Measurements from ENCODE around the gene FXYD6. TPM values are rescaled to one million over a fixed set of nuclear protein-coding genes. Genes with fewer than 3 reads are reported as not detected.
"Not testable (repeated sequence)": the region's sequence is repeated elsewhere in the genome, so short reads cannot be mapped to it uniquely, and the experiment has no call there.

The FXYD6 gene, protein sequence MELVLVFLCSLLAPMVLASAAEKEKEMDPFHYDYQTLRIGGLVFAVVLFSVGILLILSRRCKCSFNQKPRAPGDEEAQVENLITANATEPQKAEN
- 1.4 TPM for polyA plus RNA-seq (2013, experiment 1 of 2; ENCODE audit: insufficient read length)
- 0.83 TPM for polyA plus RNA-seq (2013, experiment 2 of 2; ENCODE audit: insufficient read length)

DNA sequence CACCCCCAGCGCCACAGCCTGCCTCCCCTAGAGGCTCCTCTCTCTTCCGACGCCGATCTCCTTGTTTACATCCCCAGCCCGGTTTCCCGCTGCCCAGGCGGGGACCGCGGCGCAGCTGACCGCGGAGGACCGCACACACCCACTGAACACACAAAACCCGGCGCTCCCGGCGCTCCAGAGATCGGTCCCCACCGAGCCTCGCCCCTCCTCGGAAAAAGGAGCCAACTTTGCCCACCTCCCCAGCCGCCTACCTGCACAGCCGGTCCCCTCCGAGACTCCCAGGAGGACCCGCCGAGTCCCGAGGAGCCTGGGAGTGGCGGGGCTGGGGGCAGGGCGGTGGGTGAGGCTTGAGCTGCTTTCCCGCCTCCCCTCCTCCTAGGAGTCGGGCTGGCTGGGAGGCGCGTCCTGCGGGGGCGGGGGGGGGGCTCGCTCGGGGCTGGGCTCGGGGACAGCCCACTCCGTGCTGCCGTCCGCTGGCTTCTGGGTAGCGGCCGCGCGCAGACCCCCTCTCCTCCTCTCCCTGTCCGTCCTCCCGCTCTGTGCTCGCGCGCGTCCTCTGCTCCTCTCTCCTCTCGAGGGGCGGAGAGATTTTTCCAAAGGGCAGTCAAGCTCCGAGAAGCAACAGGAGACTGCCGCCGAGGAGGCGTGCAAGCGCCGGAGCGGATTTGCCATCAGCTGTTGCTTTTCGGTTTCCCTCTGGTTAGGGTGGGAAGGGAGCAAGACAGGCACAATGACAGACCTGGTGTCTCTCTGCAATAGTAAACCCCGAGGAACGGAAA lies at the start of gene FXYD6:
Gene FXYD6 (minus strand): TSS at position 318 of the 779 bp plus-strand sequence. CDS start 33,882 bp downstream, outside the sequence.
- peak; percentile 21 for DNase-seq

DNA sequence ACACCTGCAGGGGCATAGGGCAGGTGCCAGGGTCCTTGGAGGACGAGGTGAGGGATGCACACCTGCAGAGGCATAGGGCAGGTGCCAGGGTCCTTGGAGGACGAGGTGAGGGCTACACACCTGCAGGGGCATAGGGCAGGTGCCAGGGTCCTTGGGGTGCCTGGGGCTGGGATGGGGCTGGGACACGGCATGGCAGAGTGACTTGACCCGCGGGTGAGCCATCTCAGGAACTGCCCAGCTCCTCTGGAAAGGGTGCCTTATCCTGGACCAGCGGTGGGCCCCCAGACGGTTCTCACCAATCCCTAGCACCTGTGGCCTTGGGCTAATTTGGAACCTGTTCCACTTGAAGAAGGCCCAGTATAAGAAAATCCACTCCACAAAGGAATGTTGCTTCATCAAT lies 49.7 kb upstream of the FXYD6 start:
- not testable (repeated sequence) for DNase-seq

DNA sequence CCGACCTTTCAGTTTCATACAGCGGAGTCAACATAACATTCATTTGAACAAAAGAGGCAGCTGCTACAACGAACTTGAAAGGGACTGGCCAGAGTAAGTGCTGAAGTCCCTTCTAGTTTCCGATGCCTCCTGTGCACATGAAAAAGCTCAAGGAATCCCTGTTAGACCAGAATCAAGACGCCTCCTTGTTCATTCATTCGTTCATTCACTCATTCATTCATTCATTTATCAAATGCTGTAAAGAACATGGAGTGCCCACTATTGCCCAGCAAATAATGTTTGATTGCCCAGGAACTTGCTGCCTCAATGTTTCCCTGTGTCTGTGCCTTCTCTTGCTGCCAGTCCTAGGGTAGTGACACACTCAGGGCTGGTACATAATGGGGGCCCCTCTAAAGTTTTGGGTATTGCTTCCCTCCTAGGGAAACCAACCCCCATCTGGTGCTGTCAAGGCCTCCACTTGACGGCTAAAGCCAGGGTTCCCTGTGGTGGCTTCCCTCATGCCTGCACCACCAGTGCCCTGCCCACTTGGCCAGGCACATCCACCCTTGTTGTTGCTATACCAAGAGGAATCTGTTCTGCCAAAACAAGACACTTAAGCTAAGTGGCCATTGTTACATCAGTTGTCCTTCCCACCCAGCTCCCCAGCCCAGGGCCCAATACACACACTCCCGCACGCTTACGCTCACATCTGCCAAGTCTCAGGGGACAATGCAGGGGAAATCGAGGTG lies 48.9 kb upstream of the FXYD6 start:
- no peak for DNase-seq

DNA sequence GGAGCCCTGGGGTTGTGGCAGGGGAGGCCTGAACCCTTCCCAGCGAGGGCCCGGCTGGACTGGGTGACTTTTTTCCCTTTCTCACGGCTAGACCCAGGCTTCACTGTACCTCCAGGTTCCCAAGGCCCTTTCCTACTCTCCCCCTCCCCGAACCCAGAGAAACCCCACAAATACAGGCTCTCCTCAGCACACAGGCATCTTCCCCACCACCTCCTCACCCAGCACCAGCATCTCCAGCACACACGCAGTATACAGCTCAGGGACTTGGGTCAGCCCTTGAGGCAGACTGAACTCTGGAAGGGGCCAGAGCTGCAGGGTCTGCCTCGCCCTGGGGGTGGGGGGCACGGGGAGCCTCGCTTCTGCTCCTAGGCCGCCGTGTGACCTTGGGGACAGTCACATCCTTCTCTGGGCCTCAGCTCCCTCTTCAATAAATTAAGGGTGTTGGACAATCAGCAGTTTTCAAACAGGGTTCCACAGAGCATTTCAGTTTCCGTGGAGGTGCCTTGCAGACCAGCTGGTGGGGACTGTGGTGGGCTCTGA lies 48.2 kb upstream of the FXYD6 start:
- DNase-seq = no peak

DNA sequence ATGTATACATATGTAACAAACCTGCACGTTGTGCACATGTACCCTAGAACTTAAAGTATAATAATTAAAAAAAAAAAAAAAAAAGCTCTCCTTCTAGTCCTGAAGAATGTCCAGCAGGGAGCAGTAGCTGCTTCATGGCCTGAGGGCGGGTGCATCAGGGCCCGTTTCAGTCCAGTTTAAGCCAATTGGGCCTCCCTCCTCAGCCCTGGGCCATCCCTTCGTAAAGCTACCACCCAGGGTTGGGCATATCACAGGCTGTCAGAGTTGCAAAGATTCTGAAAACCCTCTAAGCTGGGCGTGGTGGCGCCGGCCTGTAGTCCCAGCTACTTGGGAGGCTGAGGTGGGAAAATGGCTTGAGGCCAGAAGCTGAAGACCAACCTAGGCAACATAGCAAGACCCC lies 47.3 kb upstream of the FXYD6 start:
- DNase-seq = no peak

DNA sequence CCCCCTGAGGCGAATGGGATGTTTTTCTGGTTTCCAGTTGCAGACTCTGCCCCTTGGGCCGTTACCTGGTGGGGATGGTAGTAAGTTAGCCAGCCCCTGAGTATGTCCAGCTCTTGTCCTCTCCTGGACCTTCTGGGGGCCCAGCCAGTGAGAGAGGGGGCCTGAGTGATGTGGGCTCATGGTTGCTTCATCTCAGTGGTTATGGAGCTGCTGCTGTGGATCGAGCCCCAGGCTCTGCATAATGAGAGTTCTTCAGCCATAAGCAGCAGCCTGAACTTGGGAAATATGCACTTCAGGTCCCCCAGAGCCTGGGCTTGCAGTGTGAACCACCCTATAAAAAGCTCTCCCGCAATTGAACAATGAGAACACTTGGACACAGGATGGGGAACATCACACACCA lies 46.8 kb upstream of the FXYD6 start:
- no peak for DNase-seq

DNA sequence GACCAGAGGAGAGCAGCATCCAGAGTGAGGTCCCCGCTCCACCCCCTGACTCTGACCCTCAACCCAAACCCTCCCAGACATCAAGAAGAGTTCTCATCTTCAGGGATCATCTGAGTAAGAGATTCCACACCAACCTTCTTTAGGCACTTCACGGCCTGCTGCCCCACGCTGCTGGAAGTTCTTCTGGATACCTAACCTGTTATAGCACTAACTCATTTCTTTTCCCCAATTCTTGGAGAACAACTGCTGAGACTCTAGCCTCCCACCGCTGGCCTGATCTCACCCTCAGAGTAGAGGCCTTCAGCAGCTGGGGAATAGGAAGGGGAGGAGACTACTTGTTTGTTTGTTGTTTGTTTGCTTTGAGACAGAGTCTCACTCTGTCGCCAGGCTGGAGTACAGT lies 45.4 kb upstream of the FXYD6 start:
- DNase-seq = no peak

DNA sequence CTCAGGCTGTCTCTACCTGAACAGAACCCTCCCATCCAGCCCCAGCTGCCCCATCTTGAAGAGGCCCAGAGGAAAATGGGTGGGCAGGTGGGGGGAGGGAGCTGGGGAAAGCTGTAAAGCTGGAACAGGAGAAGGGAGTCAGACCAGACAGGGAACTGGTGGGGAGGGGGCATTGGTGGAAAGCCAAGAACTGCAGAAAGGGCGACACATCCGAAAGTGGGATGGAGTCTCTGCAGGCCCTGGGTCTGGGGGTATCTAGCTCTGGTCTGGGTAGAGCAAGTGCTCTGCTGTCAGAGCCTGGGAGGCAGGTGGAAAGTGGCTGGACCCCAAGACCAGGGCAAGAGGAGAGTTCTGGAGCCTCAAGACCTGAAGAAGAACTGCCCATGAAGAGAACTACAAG lies 45.0 kb upstream of the FXYD6 start:
- no peak for DNase-seq

DNA sequence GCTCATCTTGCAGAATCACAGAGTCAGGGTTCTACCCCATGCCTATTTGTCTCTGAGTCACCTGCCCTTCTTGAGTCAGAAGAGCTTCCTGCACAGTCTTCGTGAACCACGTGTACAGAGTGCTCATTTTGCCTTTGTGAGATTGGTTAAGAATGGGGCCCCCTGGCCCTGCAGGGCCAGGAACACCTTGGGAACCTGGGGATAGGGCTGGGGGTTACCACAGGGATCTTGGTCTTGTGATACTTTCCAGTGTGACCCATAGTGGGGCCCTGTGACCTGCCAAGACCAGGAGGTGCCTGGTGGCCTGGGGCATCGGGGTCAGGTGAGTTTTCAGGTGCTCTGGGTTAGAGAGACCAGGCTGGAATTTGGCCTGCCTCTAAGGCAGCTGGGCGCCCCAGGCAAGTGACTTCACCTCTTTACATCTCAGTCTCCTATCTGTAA lies 43.3 kb upstream of the FXYD6 start:
- DNase-seq = no peak

DNA sequence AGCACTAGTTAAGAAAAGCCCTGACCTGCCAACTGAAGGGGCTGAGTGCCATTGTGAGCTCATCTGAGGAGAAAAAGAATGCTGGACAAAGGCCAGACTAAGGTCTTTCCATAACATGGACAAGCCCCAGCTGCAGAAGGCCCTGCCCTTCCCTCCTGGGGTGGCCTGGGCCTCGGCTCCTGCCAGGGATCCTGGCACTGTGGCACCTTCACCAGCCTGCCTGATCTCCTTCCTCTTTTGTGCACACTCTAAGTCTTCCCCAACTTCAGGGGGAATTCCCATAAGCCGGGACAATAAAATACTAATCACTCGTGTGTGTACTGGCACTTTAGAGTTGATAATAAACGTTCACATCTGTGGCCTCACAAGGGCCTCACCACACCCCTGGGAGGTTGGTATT lies 42.9 kb upstream of the FXYD6 start:
- DNase-seq = no peak

DNA sequence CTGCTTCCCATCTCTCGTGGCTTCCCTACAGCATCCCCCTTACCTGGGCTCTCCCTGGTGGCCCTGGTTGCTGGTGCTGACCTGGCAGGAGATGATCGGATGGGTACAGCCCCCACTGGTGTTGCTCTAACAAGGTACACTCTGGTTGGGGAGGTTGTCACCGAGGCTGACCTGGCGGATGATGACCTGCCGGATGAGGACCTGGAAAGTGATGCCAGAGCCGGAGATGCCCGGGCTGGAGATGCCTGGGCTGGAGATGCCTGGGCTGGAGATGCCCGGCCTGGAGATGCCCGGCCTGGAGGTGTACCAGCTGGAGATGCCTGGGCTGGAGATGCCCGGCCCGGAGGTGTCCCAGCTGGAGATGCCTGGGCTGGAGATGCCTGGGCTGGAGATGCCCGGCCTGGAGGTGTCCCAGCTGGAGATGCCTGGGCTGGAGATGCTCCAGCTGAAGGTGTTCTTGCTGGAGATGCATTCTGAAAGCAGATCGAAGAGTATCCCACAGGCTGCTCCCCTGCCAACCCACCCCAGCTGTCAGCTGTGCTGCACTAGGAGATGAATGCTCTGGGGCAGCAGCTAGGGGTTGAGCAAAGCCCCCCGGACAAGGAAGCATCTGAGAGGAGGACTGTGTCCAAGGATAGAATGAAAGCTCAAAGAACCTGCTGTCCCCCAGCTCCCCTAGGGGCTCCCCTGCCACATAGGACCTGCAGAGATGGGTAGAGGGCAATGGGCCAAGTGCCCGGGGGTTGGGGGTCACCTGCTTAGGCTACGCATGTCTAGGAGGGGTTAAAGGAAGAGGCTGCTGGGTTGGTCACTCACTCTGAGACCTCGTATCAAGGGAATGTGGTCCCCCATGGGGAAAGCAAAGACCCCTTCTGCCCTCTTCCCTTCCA lies 42.2 kb upstream of the FXYD6 start:
- no peak for DNase-seq

DNA sequence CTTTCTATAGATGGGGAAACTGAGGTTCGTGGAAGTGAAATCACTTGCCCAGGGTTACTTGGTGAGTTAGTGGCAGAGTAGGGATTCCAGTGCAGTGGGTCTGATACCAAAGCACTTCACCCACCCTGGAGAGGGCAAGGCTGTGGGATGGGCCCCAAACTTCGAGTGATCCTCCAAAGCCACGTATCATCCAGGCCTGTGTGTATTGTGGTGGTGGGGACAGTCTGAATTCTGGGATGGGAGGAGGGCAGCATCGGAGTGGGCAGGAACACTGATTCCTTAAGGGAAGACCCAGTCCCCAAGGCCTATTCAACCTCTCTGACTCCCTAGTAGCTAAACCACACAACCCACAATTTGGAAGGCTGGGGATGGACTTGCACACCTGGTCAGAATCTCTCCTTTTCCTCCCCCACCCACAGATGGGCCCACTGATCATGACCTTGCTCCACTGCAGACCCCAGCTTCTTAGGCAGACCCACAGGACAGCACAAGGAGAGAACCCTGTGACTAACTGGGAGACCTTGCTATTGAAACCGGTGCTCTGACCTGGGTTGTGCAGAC lies 41.2 kb upstream of the FXYD6 start:
- no peak for DNase-seq

DNA sequence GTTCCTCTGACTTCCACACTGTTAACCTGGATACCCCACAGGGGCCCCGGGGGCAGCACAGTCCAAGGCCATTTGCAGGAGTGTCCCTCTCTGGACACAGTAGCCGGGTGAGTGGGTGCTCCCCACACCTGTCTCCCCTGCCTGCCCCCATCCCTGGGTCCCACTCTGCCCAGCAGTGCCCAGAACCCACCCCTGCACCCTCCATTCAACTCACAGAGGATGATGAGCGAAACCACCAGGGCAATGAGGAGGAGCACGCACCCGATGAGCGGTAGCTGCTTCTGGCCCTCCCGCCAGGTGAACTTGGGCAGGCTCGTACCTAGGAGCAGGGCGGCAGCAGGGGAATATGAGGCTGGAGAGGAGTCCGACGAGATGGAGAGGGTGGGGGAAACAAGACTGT lies 40.5 kb upstream of the FXYD6 start:
- DNase-seq = no peak

DNA sequence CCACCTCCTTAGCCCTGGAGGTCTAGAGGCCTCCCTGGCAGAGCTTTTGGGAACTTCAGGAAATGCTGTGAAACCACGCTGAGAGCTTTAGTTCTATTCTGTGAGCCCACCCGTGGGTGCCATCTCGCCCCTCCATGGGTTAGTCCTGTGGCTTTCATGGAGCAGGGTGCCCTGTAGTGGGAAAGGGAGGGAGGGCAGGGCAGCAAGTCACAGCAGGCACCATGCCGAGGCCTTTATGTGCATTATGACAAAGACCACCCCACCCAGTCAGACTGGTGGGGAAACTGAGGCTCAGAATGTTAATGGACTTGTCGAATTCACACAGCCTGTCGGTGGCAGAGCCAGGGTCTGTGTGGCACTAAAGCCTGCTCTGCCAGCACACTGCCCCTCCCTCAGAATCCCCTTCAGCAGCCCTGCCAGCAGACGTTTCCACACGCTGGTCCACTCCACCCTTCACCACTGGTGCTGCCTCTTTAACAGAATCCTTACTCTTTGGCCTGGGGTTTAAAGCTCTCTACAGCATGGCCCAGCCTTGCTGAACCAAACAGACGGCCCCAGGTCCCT lies 39.3 kb upstream of the FXYD6 start:
- DNase-seq = no peak

DNA sequence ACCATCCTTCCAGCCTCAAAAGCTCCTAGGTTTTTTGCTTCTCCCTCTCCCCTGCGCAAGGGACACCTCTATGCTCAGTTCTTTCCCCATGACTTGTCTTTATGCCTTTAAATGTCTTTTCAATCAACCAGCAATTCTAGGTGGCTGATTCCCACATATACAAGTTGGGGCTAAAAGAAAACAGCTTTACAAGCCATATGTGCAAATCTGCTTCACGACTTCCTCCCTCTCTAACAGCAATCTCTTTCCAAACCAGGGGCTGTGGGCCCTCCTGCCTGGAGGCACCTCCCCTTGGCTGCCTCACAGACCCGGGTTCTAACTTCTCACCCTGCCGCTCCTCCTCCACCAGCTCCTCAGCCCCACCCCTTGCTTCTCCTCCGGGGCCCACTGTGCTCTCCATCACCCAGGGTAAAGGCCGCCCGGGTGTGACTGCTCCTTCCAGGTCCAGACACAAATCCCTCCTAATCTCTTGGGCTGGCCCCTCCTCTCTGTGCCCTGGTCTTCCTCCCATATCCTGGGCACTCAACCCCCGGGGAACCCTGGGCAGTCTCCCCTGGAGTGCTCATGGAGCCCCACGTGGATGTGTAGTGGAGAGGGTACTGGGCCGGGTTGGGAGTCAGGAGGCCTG lies 38.6 kb upstream of the FXYD6 start:
- no peak for DNase-seq

DNA sequence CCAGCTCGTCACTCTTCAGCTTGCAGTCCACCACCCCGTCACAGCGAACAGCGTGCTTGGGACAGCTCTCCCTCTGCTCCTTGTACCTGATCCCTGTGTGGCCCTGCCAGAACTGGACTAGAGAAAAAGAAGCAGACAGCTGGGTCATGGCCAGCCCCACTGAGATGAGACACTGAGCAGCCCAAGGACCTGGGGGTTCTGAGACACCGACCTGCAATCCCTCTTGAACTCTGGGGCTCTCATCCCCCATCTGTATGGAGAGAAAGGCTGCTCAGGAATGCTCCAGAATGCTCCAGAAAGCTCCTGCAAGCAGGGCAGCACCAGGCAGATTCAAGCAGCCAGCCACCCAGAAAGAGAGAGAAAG lies 37.9 kb upstream of the FXYD6 start:
- no peak for DNase-seq

DNA sequence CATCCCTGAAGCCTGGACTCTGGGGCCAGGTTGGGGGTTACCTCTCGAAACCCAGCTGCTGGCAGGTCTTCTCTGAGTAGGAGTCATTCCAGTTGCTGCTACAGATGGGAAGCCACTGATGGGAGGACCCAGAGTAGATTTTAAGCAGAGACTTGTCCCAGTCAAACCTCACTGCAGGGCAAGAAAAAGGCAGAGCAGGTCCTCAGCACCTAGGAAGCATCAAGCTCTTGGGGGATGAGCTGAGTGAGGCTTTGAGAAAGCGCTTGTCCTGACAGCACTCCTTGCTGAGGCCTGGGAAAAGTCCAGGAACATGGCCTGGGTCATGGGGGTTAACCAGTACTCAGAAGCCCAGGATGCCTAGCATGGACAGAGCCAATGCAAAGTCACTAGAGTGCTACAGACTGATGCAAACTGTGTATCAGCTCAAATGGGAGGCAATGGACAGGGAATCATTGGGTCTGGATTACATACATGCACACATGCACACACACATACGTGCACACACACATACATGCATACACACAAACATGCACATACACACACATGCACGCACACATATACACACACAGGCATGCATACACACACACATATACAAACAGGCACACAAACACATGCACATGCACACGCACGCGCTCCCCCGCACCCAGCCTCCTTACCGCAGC lies 37.4 kb upstream of the FXYD6 start:
- DNase-seq = no peak

DNA sequence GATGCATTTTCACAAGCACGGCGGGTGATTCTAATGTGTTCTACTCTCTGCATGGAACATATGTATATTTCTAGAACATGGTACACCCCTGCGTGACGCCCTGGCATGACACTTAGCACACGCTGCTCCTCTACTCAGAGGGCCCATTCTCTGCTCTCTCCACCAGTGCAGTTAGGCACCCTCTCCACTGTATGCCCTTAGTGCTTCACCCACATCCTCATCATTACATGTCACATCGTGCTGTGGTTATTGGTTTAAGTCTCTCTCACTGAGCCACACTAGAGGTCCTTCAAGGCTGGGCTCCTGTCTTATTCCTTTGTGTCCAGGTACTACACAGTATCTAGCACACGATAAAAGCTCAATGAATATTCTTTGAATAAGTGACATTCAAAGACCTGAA lies 36.0 kb upstream of the FXYD6 start:
- no peak for DNase-seq

DNA sequence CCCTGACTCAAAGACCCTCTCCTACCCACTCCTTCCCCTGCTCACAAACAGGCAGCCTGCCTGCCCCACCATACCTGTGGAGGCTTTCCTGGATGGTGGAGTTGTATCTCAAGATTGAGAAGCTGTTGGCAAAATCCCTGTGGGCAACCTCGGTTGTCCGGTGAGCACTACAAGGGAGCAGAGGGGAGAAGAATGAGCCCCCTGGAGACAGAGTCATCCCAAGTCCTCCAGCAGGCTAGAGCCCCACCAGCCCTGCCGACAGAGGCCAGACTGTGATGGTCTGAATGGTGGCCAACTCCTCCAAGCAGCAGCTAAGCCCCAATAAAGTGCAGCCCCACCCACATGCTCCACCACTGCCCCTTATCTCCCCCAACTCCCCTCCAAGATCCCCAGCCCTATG lies 35.2 kb upstream of the FXYD6 start:
- no peak for DNase-seq

DNA sequence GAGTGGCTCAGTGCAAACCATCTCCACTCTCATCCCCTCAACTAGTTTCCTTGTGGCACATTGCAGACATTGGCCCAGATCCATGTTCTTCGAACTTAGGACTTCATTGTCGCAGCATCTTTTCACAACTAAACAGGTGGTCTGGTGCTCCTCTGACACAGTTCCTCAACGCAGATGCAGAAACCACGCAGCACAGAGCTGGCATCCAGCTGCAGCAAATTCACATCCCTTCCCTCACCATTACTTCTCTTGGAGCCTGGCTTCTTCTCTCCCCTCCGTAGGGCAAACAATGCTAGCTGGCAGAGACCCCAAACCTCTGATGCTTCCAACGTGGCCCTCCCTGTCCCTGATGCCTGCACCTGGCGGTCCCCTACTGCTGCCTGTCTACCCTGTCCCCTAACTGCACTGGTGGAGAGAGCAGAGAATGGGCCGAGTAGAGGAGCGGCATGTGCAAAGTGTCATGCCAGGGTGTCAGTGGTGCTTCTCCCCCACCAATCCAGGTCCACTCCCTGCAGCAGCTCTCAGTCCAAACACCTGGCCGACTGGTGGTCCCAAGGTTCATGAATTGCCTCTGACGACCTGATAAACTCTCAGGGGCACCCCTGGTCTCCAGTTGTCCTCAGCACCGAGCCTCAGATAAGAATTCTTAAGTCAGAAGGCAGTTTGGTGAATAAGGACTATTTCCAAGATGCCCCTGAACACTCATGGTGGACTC lies 34.6 kb upstream of the FXYD6 start:
- DNase-seq = no peak
